Trophoblast cell (in vitro differentiated cells and primary cell): ENCODE results near the gene RUVBL2.

Source experiments
- DNase-seq, 2 donors: peaks; one replicate each; pipeline ENCODE4 v3.0.0-alpha.2; 2016
- H2AFZ ChIP-seq: 2 replicates; pipeline ENCODE4 v1.6.1; 2013; ENCODE audit warnings: low read length, moderate library complexity, mild to moderate bottlenecking; ENCODE audit not compliant: insufficient read depth, poor library complexity
- H2AK5ac ChIP-seq: 2 replicates; pipeline ENCODE4 v1.6.1; 2013; ENCODE audit warnings: mild to moderate bottlenecking, low read length
- H2BK120ac ChIP-seq: 2 replicates; pipeline ENCODE4 v1.6.1; 2013; ENCODE audit warnings: low read length, mild to moderate bottlenecking, moderate library complexity; ENCODE audit not compliant: insufficient read depth, poor library complexity
- H2BK12ac ChIP-seq: 2 replicates; pipeline ENCODE4 v1.6.1; 2013; ENCODE audit warnings: mild to moderate bottlenecking, low read length, moderate library complexity
- H2BK5ac ChIP-seq: 2 replicates; pipeline ENCODE4 v1.6.1; 2013; ENCODE audit warnings: low read length, low read depth, moderate library complexity, mild to moderate bottlenecking; ENCODE audit not compliant: poor library complexity
- H3K14ac ChIP-seq: 2 replicates; pipeline ENCODE4 v1.6.1; 2013; ENCODE audit warnings: mild to moderate bottlenecking, low read length
- H3K18ac ChIP-seq: 2 replicates; pipeline ENCODE4 v1.6.1; 2013; ENCODE audit warnings: mild to moderate bottlenecking, low read length
- H3K23ac ChIP-seq: 2 replicates; pipeline ENCODE4 v1.6.1; 2013; ENCODE audit warnings: low read length
- H3K27ac ChIP-seq: 2 replicates; pipeline ENCODE4 v1.5.1; 2013; ENCODE audit warnings: low read depth, mild to moderate bottlenecking, inconsistent platforms, low read length, moderate library complexity
- H3K27me3 ChIP-seq: 2 replicates; pipeline ENCODE4 v1.6.1; 2013; ENCODE audit warnings: inconsistent platforms, mild to moderate bottlenecking, low read length, moderate library complexity; ENCODE audit not compliant: insufficient read depth
- H3K36me3 ChIP-seq, 2 experiments: 1 replicate in 1 of 2; 2 replicates in 1 of 2; pipeline ENCODE4 v1.6.1; 2013; ENCODE audit warnings: low read length in 2 of 2, mild to moderate bottlenecking in 2 of 2, moderate library complexity in 1 of 2; ENCODE audit not compliant: insufficient read depth in 2 of 2, control insufficient read depth in 1 of 2
- H3K4ac ChIP-seq: 2 replicates; pipeline ENCODE4 v1.6.1; 2013; ENCODE audit warnings: low read depth, mild to moderate bottlenecking, low read length, moderate library complexity
- H3K4me1 ChIP-seq, 2 experiments: 1 replicate in 1 of 2; 2 replicates in 1 of 2; pipeline ENCODE4 v1.6.1; 2013; ENCODE audit warnings: low read length in 2 of 2, mild to moderate bottlenecking in 2 of 2, moderate library complexity in 1 of 2; ENCODE audit not compliant: insufficient read depth in 2 of 2, control insufficient read depth in 1 of 2
- H3K4me2 ChIP-seq: 2 replicates; pipeline ENCODE4 v1.6.1; 2013; ENCODE audit warnings: inconsistent platforms, mild to moderate bottlenecking, low read length, moderate library complexity
- H3K4me3 ChIP-seq: 2 replicates; pipeline ENCODE4 v1.5.1; 2013; ENCODE audit warnings: mild to moderate bottlenecking, low read depth, low read length, inconsistent platforms
- H3K79me1 ChIP-seq: one replicate; pipeline ENCODE4 v1.6.1; 2013; ENCODE audit warnings: low read length
- H3K79me2 ChIP-seq: 2 replicates; pipeline ENCODE4 v1.6.1; 2013; ENCODE audit warnings: low read length, mild to moderate bottlenecking; ENCODE audit not compliant: control insufficient read depth, insufficient read depth, poor library complexity
- H3K9ac ChIP-seq: 2 replicates; pipeline ENCODE4 v1.6.1; 2013; ENCODE audit warnings: mild to moderate bottlenecking, low read length
- H3K9me3 ChIP-seq: 2 replicates; pipeline ENCODE4 v1.6.1; 2013; ENCODE audit warnings: low read depth, mild to moderate bottlenecking, control low read depth, inconsistent platforms, low read length; ENCODE audit not compliant: insufficient read depth
- H4K12ac ChIP-seq: 2 replicates; pipeline ENCODE4 v1.6.1; 2013; ENCODE audit warnings: low read depth, mild to moderate bottlenecking, low read length, moderate library complexity
- H4K8ac ChIP-seq: 2 replicates; pipeline ENCODE4 v1.6.1; 2013; ENCODE audit warnings: low read depth, mild to moderate bottlenecking, low read length, moderate library complexity
- H4K91ac ChIP-seq: one replicate; pipeline ENCODE4 v1.6.1; 2013; ENCODE audit warnings: low read depth, mild to moderate bottlenecking, low read length, moderate library complexity
- WGBS: extraction: QIAGEN DNeasy Blood & Tissue Kit; methylation state at CpG from one replicate; pipeline ENCODE4 v1.1.7; 2013; ENCODE audit warnings: missing lambda C conversion rate; ENCODE audit not compliant: insufficient read length, insufficient coverage; ENCODE audit errors: extremely low coverage; 5-methylcytosine and 5-hydroxymethylcytosine counted together

RUVBL2 gene

GRCh38 chr19:48986211-48986610, 7.5 kb upstream of the RUVBL2 start:
- H3K27me3 ChIP-seq = no peaks in the 10 kb centered on the region
- H3K18ac ChIP-seq = no peak overlapping the region
- no CpG with 5 or more reads among the region's 3 CpGs for WGBS
- no peak overlapping the region for H2AFZ ChIP-seq
- no peak overlapping the region for H2AK5ac ChIP-seq
- no peaks in the 10 kb centered on the region for H3K9me3 ChIP-seq
- no peak overlapping the region for H4K91ac ChIP-seq
- no peak overlapping the region for H3K23ac ChIP-seq
- H2BK120ac ChIP-seq = no peak overlapping the region
- no peak overlapping the region for H3K27ac ChIP-seq
- no peak overlapping the region for H2BK12ac ChIP-seq
- peaks cover 14 to 15% of the 10 kb centered on the region in 2 experiments for H3K4me1 ChIP-seq
- H2BK5ac ChIP-seq = no peak overlapping the region
- no peak for DNase-seq
- H3K79me1 ChIP-seq = peaks cover 4% of the 10 kb centered on the region
- peaks cover 65 to 69% of the 10 kb centered on the region in 2 experiments for H3K36me3 ChIP-seq
- no peaks in the 10 kb centered on the region for H3K79me2 ChIP-seq
- H4K12ac ChIP-seq = no peak overlapping the region
- H3K4ac ChIP-seq = no peak overlapping the region
- H3K4me2 ChIP-seq = no peak overlapping the region
- H4K8ac ChIP-seq = no peak overlapping the region
- H3K14ac ChIP-seq = no peak overlapping the region
- no peak overlapping the region for H3K4me3 ChIP-seq
- H3K9ac ChIP-seq = no peak overlapping the region

GRCh38 chr19:48987323-48987722, 6.4 kb upstream of the RUVBL2 start:
- no peak overlapping the region for H3K27ac ChIP-seq
- peaks cover 21 to 22% of the 10 kb centered on the region in 2 experiments for H3K4me1 ChIP-seq
- no peak overlapping the region for H2AK5ac ChIP-seq
- H3K18ac ChIP-seq = no peak overlapping the region
- H3K4ac ChIP-seq = no peak overlapping the region
- H2BK12ac ChIP-seq = no peak overlapping the region
- no peak overlapping the region for H4K8ac ChIP-seq
- no peak overlapping the region for H3K4me3 ChIP-seq
- peaks cover 7% of the 10 kb centered on the region for H3K79me2 ChIP-seq
- H2BK120ac ChIP-seq = no peak overlapping the region
- no peak overlapping the region for H3K14ac ChIP-seq
- H2BK5ac ChIP-seq = no peak overlapping the region
- no peak overlapping the region for H3K23ac ChIP-seq
- no peaks in the 10 kb centered on the region for H3K9me3 ChIP-seq
- H3K27me3 ChIP-seq = no peaks in the 10 kb centered on the region
- H4K91ac ChIP-seq = no peak overlapping the region
- no CpG with 5 or more reads among the region's 7 CpGs for WGBS
- no peak overlapping the region for H3K9ac ChIP-seq
- H2AFZ ChIP-seq = no peak overlapping the region
- peaks cover 55 to 62% of the 10 kb centered on the region in 2 experiments for H3K36me3 ChIP-seq
- no peak for DNase-seq
- peaks cover 6% of the 10 kb centered on the region for H3K79me1 ChIP-seq
- H4K12ac ChIP-seq = no peak overlapping the region
- H3K4me2 ChIP-seq = no peak overlapping the region

- Histone ChIP-seq H3K18ac (no peak overlapping the region), H3K27ac (no peak overlapping the region), H3K4me3 (no peak overlapping the region), H3K79me2 (peaks cover 14% of the 10 kb centered on the region), H3K79me1 (peaks cover 13% of the 10 kb centered on the region), H2BK5ac (no peak overlapping the region), H2BK12ac (no peak overlapping the region), H3K14ac (no peak overlapping the region), H4K91ac (no peak overlapping the region), H4K12ac (no peak overlapping the region), H3K9ac (no peak overlapping the region), H3K4me2 (no peak overlapping the region), H3K36me3 (peaks cover 47 to 53% of the 10 kb centered on the region in 2 experiments), H3K27me3 (no peaks in the 10 kb centered on the region), H3K23ac (no peak overlapping the region), H2AFZ (no peak overlapping the region), H3K9me3 (no peaks in the 10 kb centered on the region), H3K4me1 (peaks cover 21 to 22% of the 10 kb centered on the region in 2 experiments), H2BK120ac (no peak overlapping the region), H2AK5ac (no peak overlapping the region), H4K8ac (no peak overlapping the region), H3K4ac (no peak overlapping the region)
- DNase-seq = no peak
- no CpG with 5 or more reads among the region's 7 CpGs for WGBS
These were observed 5.4 kb upstream of the RUVBL2 start for GRCh38 chr19:48988286-48988685.

- Histone ChIP-seq H4K12ac (no peak overlapping the region), H3K36me3 (peaks cover 46 to 52% of the 10 kb centered on the region in 2 experiments), H3K79me2 (peaks cover 15% of the 10 kb centered on the region), H2BK12ac (no peak overlapping the region), H3K18ac (no peak overlapping the region), H3K4ac (no peak overlapping the region), H3K79me1 (peaks cover 17% of the 10 kb centered on the region), H2BK5ac (no peak overlapping the region), H4K91ac (no peak overlapping the region), H3K4me2 (no peak overlapping the region), H2AFZ (no peak overlapping the region), H2AK5ac (no peak overlapping the region), H4K8ac (no peak overlapping the region), H3K27me3 (no peaks in the 10 kb centered on the region), H3K4me3 (no peak overlapping the region), H3K27ac (no peak overlapping the region), H3K14ac (no peak overlapping the region), H3K9me3 (no peaks in the 10 kb centered on the region), H3K23ac (no peak overlapping the region), H2BK120ac (no peak overlapping the region), H3K4me1 (peaks cover 21 to 22% of the 10 kb centered on the region in 2 experiments), H3K9ac (no peak overlapping the region)
- WGBS = no CpG with 5 or more reads among the region's 9 CpGs
- no peak for DNase-seq
These were observed 4.8 kb upstream of the RUVBL2 start for GRCh38 chr19:48988860-48989259.
